Measurements from ENCODE around the gene POPDC2.

POPDC2 gene

GRCh38 chr3:119594066-119594465 lies 66.3 kb downstream of the POPDC2 start:
- TF ChIP-seq EZH2 (IDR thresholded peaks at IDR 0.05; ENCODE audit: borderline replicate concordance, low read length): no peak
- no peak for TF ChIP-seq CTCF (IDR thresholded peaks at IDR 0.05; ENCODE audit: low read length)
- Histone ChIP-seq H3K27me3 (ENCODE audit: insufficient read depth, low read length) (0 out of 2 replicates have a peak, but pooled peaks cover 7% of the 10 kb centered on the region), H3K27ac (ENCODE audit: low read depth, low read length, poor library complexity, severe bottlenecking) (no peak overlapping the region), H3K4me2 (ENCODE audit: low read length) (no peak overlapping the region), H4K20me1 (ENCODE audit: insufficient read depth, low read length) (no peaks in the 10 kb centered on the region), H2AFZ (ENCODE audit: low read length) (no peak overlapping the region), H3K9ac (ENCODE audit: low read length) (no peak overlapping the region), H3K4me3 (ENCODE audit: low read depth, low read length, poor library complexity, severe bottlenecking) (no peak overlapping the region), H3K9me3 (ENCODE audit: low read length) (no peaks in the 10 kb centered on the region; the same call in 1 of the 2 replicates), H3K36me3 (ENCODE audit: insufficient read depth, low read length) (no peaks in the 10 kb centered on the region; the same call in 1 of the 2 replicates), H3F3A (ENCODE audit: insufficient read depth, low read length) (no peaks in the 10 kb centered on the region), H3K79me2 (ENCODE audit: insufficient read depth, low read length) (no peaks in the 10 kb centered on the region), H3K4me1 (ENCODE audit: insufficient read depth, low read length, severe bottlenecking) (no peaks in the 10 kb centered on the region), H3K9me2 (ENCODE audit: low read depth, low read length) (no peaks in the 10 kb centered on the region)

GRCh38 chr3:119592861-119593260 lies 67.5 kb downstream of the POPDC2 start:
- Histone ChIP-seq H3K4me3 (ENCODE audit: low read depth, low read length, poor library complexity, severe bottlenecking) (no peak overlapping the region), H3K27me3 (ENCODE audit: insufficient read depth, low read length) (0 out of 2 replicates have a peak, but pooled peaks cover 7% of the 10 kb centered on the region), H4K20me1 (ENCODE audit: insufficient read depth, low read length) (no peaks in the 10 kb centered on the region), H3K27ac (ENCODE audit: low read depth, low read length, poor library complexity, severe bottlenecking) (no peak overlapping the region), H3K9me3 (ENCODE audit: low read length) (no peaks in the 10 kb centered on the region; the same call in 1 of the 2 replicates), H3K79me2 (ENCODE audit: insufficient read depth, low read length) (no peaks in the 10 kb centered on the region), H3K36me3 (ENCODE audit: insufficient read depth, low read length) (no peaks in the 10 kb centered on the region; the same call in 1 of the 2 replicates), H3K9me2 (ENCODE audit: low read depth, low read length) (no peaks in the 10 kb centered on the region), H3F3A (ENCODE audit: insufficient read depth, low read length) (no peaks in the 10 kb centered on the region), H2AFZ (ENCODE audit: low read length) (no peak overlapping the region), H3K4me1 (ENCODE audit: insufficient read depth, low read length, severe bottlenecking) (no peaks in the 10 kb centered on the region), H3K9ac (ENCODE audit: low read length) (no peak overlapping the region), H3K4me2 (ENCODE audit: low read length) (no peak overlapping the region)
- TF ChIP-seq EZH2 (IDR thresholded peaks at IDR 0.05; ENCODE audit: borderline replicate concordance, low read length) (no peak), CTCF (IDR thresholded peaks at IDR 0.05; ENCODE audit: low read length) (no peak)

Measured in OCI-LY1 (cell line).